Fibroblast of the aortic adventitia (primary cell): Measurements from ENCODE around the gene NPBWR2. TPM values are rescaled to one million over a fixed set of nuclear protein-coding genes. Genes with fewer than 3 reads are reported as not detected.
A peak's percentile ranks its signal among the peaks of the same experiment; 100 is the strongest.

ENCODE experiments used
- DNase-seq: peaks from one replicate; pipeline ENCODE4 v3.0.0-alpha.2; 2010; ENCODE audit warnings: low read depth
- H3K4me3 ChIP-seq: 2 replicates; pipeline ENCODE4 v1.5.1; 2011; ENCODE audit warnings: low read depth, mild to moderate bottlenecking, control low read depth, low read length, moderate library complexity
- total RNA-seq: library from RNA; depleted of rRNA; stranded (reverse); fragments of >200 nt; gene quantifications from 2 replicates; pipeline ENCODE4 v1.2.3, GENCODE V29; 2012; ENCODE audit warnings: low replicate concordance
- TF ChIP-seq, protein P1 (sequence below): IDR thresholded peaks from 2 replicates; pipeline ENCODE4 v1.5.1; 2011; ENCODE audit warnings: mild to moderate bottlenecking, low read length, control low read depth, inconsistent platforms; ENCODE audit not compliant: insufficient read depth

Gene NPBWR2
- total RNA-seq, 1 donor, result not detected

DNA sequence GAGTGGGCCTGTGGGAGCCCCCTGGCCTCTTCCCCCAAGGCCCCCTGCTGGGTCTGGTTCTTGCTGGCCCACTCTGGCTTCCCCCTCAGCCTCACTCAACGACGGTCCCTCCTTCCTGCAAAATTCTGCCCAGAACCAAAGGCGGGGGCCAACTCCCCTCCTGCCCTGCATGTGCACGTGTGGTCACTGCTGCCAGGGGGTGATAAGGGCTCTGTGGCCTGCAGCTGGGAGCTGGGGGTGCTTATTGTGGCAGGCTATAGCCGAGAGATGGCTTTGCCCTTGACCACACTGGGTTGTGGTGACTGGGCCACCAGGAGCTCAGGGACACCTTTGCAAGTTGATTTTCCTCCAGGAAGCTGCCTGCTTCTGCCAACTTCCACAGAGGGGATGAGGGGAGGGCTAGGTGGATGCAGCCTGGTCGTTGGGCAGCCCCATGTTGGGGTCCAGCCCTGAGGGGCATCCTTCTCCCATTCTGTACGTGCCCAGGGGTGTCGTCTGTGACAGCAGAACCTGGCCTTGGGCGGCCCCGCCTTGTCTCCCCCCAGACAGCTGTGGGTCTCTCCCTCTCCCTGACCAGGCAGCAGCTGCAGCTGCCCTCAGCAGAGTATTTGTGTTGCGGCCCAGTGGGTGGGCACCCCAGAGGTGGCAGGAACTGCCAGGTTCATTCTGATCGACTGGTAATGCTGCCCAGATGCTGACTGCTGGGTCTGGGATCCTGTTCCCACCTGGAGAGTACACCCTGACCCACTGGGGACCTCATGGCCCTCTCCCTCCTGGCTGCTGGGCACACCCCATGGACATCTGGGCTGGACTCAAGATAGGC, 38.8 kb downstream of the NPBWR2 start:
- TF ChIP-seq, protein P1, sequence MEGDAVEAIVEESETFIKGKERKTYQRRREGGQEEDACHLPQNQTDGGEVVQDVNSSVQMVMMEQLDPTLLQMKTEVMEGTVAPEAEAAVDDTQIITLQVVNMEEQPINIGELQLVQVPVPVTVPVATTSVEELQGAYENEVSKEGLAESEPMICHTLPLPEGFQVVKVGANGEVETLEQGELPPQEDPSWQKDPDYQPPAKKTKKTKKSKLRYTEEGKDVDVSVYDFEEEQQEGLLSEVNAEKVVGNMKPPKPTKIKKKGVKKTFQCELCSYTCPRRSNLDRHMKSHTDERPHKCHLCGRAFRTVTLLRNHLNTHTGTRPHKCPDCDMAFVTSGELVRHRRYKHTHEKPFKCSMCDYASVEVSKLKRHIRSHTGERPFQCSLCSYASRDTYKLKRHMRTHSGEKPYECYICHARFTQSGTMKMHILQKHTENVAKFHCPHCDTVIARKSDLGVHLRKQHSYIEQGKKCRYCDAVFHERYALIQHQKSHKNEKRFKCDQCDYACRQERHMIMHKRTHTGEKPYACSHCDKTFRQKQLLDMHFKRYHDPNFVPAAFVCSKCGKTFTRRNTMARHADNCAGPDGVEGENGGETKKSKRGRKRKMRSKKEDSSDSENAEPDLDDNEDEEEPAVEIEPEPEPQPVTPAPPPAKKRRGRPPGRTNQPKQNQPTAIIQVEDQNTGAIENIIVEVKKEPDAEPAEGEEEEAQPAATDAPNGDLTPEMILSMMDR, result no peak
- DNase-seq, result no peak
- H3K4me3 ChIP-seq, result no peak overlapping the region

DNA sequence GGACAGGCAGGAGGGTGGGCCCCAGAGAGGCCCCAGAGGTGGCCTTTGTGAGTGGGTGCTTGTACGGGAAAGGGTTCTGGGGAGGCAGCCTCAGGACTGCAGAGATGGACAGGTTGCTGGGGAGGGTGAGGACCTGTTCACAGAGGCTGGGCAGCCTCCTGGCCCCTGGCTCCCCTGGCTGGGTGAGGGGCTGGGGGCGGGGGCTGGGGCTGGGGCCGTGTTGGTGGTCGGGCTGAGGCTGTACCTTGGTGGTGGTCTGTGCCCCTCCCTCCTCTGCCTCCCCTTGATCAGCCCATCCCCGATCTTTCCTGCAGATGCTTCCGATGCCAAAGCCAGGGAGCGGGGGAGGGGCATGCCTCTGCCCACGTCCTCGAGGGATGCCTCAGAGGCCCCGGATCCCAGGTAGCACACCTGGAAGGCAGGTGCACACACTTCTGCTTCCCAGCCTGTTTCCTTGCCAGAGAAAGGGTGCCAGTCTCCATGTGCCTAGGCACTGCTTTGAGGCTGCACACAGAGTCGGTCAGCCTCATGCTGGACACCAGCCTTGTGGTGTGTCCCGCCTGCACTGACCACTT, 39.5 kb downstream of the NPBWR2 start:
- DNase-seq, result no peak
- H3K4me3 ChIP-seq, result no peak overlapping the region
- TF ChIP-seq, protein P1, result no peak

DNA sequence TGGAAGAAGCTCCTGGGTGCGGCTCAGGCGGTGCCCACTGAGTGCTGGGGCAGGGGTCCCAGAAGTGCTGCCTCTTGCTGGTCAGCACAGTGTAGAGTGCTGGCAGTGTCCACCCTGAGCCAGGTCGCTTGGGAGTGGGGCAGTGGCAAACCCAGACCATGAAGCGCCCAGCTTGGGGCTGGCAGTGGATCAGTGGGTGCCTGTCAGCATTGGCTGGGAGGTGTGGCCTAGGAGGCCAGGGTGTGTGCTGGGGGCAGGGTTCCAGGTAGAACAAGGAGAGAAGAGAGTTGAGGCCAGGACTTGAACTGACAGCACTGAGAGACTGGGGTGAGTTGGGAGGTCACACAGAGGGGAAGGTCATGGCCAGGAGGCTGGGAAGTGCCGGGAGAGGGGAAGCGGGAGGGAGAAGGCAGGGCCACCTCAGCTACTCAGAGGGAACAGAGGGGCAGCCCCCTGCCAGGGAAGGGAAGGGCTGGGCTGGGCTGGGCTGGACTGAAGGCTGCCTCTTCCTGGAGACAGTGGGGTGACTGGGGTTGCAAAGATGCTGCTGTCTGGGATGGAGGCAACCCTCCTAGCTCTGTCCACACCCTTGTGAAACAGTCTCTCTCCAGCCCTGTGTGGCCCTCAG, 40.2 kb downstream of the NPBWR2 start:
- no peak for DNase-seq
- H3K4me3 ChIP-seq, result no peak overlapping the region
- TF ChIP-seq, protein P1, result no peak

DNA sequence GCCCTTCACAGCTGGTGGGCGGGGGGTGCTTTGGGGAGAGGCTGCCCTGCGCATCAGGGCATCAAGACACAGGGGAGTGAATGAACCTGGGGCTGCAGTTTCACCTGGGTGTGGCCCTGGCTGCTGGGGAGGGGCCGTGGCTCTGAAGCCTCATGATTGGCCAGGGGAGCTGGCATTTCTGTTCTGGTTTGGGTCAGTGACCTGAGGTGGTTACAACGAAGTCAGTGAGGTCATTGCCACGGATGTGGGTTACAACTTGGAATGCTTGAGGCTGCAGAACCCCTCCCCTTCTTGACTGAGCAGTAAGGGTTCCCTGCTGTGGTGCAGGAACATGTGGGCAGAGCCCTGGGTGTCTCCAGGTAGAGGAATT, 41.4 kb downstream of the NPBWR2 start:
- no peak overlapping the region for H3K4me3 ChIP-seq
- DNase-seq, result peak; percentile 59
- TF ChIP-seq, protein P1, result no peak

DNA sequence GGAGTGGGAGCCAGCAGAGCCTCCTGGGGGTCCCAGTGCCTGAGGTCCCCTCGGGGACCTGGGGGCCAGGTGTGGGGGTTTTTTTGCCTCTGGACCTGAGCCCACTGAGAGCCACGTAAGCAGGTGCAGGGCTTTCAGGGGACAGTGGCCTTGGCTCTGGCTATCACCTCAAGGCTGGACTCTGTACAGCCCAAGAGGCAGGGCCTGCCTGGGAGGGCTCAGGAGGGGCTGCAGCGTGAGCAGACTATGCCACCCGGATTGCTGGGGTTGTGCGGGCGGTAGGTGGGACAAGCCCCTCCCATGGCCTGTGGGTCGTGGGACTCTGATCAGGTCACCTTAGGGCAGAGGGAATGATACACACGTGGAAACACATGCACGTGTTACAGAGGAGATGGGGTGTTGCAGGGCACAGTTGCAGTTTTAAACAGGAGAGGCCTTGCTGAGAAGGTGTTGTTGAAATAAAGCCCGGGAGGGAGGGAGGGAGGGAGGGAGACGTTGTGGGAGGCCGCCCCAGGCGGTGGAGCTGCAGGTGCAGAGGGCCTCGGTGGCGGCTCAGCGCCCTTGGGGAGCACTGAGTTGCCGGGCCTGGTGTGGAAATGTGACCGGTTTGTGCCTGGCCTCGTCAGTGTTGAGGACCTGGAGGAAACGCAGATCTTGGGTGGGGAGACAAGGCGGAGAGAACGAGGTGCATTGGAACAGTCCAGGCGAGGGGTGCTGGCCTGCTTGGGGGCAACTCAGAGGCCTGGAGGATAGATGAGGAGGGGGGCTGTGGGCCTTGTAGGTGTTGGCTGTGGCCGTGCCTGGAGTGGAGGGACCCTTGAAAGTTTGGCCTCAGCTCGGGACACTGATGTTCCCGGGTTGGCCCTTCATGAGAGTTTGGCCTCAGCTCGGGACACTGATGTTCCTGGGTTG, 42.0 kb downstream of the NPBWR2 start:
- TF ChIP-seq, protein P1, result no peak
- no peak overlapping the region for H3K4me3 ChIP-seq
- no peak for DNase-seq

DNA sequence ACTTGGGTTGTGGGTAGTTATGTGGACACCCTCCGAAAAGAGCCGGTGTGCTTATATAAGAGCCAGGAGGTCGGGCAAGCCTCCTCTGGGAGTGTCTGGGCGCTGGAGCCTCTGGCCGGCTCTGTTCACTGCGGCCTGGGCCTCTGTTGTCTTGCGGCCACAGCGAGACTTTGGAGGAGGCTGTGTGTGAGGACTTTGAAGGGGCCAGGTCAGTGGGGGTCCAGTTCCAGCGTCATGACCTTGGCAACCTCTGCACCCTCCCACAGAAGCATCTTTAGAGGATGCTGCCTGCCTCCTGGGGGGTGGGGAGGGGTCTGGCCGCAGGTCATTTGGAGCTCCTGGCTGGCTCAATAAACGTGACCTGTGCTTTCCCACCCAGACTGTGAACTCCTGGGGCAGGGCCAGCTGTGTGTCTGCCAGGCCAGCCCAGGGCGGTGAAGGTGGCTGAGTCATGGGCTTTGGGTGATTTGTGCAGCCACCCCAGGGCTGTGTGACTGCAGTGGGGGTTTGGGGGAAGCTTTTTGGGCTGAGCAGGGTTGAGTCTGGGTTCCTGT, 43.1 kb downstream of the NPBWR2 start:
- peak overlapping the region; percentile 88 for H3K4me3 ChIP-seq
- DNase-seq, result peak; percentile 56
- TF ChIP-seq, protein P1, result no peak
